Natural killer cell (primary cell): ENCODE measurements around the gene FAM53B. TPM values are rescaled to one million over a fixed set of nuclear protein-coding genes. Genes with fewer than 3 reads are reported as not detected.

Experiments used
- ATAC-seq, 3 donors: fragments of 150-1000 bp in 2 of 3; fragments of 200-7000 bp in 1 of 3; cut with Tn5 transposase; 1 replicate in 1 of 3; 2 replicates in 2 of 3; pipeline ENCODE4 v1.10.0; 2021; ENCODE audit warnings: mild to moderate bottlenecking in 2 of 3, moderate library complexity in 2 of 3
- DNase-seq, 2 donors: peaks; one replicate each; pipeline versions ENCODE4 v3.0.0 to v3.0.0-alpha.2; 2013 to 2021; ENCODE audit warnings: mixed read lengths in 1 of 2
- H3K27ac ChIP-seq: one replicate; pipeline ENCODE4 v1.5.1; 2013; ENCODE audit warnings: mild to moderate bottlenecking, low read length
- H3K27me3 ChIP-seq: one replicate; pipeline ENCODE4 v1.6.1; 2013; ENCODE audit warnings: low read length; ENCODE audit not compliant: control insufficient read depth, insufficient read depth
- H3K36me3 ChIP-seq: one replicate; pipeline ENCODE4 v1.6.1; 2013; ENCODE audit warnings: low read length; ENCODE audit not compliant: control insufficient read depth, insufficient read depth
- H3K4me1 ChIP-seq: one replicate; pipeline ENCODE4 v1.6.1; 2013; ENCODE audit warnings: low read length; ENCODE audit not compliant: control insufficient read depth, insufficient read depth
- H3K4me3 ChIP-seq: one replicate; pipeline ENCODE4 v1.5.1; 2013; ENCODE audit warnings: low read length
- H3K9me3 ChIP-seq: one replicate; pipeline ENCODE4 v1.6.1; 2013; ENCODE audit warnings: low read length; ENCODE audit not compliant: control insufficient read depth, insufficient read depth
- H3K27ac Mint-ChIP-seq, 2 donors: one replicate each; pipeline ENCODE4 v1.8.0; 2022; ENCODE audit warnings: mild to moderate bottlenecking in 2 of 2, mixed read lengths in 2 of 2, moderate library complexity in 1 of 2
- H3K27me3 Mint-ChIP-seq, 2 donors: one replicate each; pipeline ENCODE4 v1.8.0; 2022; ENCODE audit warnings: low read depth in 2 of 2, mixed read lengths in 2 of 2
- H3K36me3 Mint-ChIP-seq: one replicate; pipeline ENCODE4 v1.8.0; 2022; ENCODE audit warnings: mixed read lengths
- H3K4me1 Mint-ChIP-seq, 2 donors: one replicate each; pipeline ENCODE4 v1.8.0; 2022; ENCODE audit warnings: mixed read lengths in 2 of 2
- H3K4me3 Mint-ChIP-seq: one replicate; pipeline ENCODE4 v1.8.0; 2022; ENCODE audit warnings: mild to moderate bottlenecking, moderate library complexity, mixed read lengths
- H3K9me3 Mint-ChIP-seq, 2 donors: one replicate each; pipeline ENCODE4 v1.8.0; 2022; ENCODE audit warnings: mixed read lengths in 2 of 2
- CTCF ChIP-seq: fragments of 200-600 bp; IDR thresholded peaks from one replicate; pipeline ENCODE4 v1.8.0; 2022; ENCODE audit warnings: antibody characterized with exemption
- WGBS: methylation state at CpG from one replicate; pipeline ENCODE4 v1.1.7; 2013; ENCODE audit warnings: missing lambda C conversion rate; ENCODE audit not compliant: insufficient coverage; 5-methylcytosine and 5-hydroxymethylcytosine counted together
- intact Hi-C: fragments of 100-400 bp; cut with micrococcal nuclease; formaldehyde crosslinking; loops from one replicate; pipeline ENCODE4 v1.14.2; 2022
- total RNA-seq, 4 donors: library from RNA; stranded (reverse); fragments of 120-200 nt in 1 of 4; gene quantifications; one replicate each; pipeline versions ENCODE4 v1.2.3 to v1.2.4, GENCODE V29; 2013 to 2022

FAM53B gene
- total RNA-seq, 3 donors from 2014 or later (not counting 1 experiment from before 2014, with no cell fraction given): 77.4 to 172 (median 121) TPM

GRCh38 chr10:124705817-124706461 is 38.2 kb downstream of the FAM53B start:
- Histone ChIP-seq H3K9me3 (no peaks in the 10 kb centered on the region), H3K27me3 (no peaks in the 10 kb centered on the region), H3K4me1 (peaks cover 98% of the 10 kb centered on the region), H3K36me3 (peaks cover 38% of the 10 kb centered on the region), H3K27ac (peak overlapping the region; percentile 53), H3K4me3 (no peak overlapping the region)
- Mint-ChIP-seq H3K27ac (peak overlapping the region; percentile 89 to 95), H3K4me1 (peaks cover 91 to 94% of the 10 kb centered on the region in 2 donors), H3K9me3 (no peaks in the 10 kb centered on the region), H3K27me3 (no peaks in the 10 kb centered on the region), H3K36me3 (no peaks in the 10 kb centered on the region), H3K4me3 (peak overlapping the region; percentile 49)
- ATAC-seq: no peak
- TF ChIP-seq CTCF: no peak
- intact Hi-C loops: no loop called here
- no peak for DNase-seq
- 91% methylated on average over 12 of the region's 12 CpGs for WGBS

- Histone ChIP-seq H3K9me3 (no peaks in the 10 kb centered on the region), H3K4me3 (no peak overlapping the region), H3K27me3 (no peaks in the 10 kb centered on the region), H3K27ac (peak overlapping the region; percentile 53), H3K4me1 (peaks cover 98% of the 10 kb centered on the region), H3K36me3 (peaks cover 43% of the 10 kb centered on the region)
- no peaks in the 10 kb centered on the region for H3K9me3 Mint-ChIP-seq
- TF ChIP-seq CTCF: no peak
- intact Hi-C loops: no loop called here
- H3K27me3 Mint-ChIP-seq: no peaks in the 10 kb centered on the region
- H3K4me1 Mint-ChIP-seq: peaks cover 91 to 94% of the 10 kb centered on the region in 2 donors
- 79% methylated on average over 9 of the region's 9 CpGs for WGBS
- peak overlapping the region; percentile 28 for H3K4me3 Mint-ChIP-seq
- H3K27ac Mint-ChIP-seq: peak overlapping the region; percentile 89 to 95
- DNase-seq (no peak), ATAC-seq (peak in 2 of 3 donors; percentile 20 to 30)
- H3K36me3 Mint-ChIP-seq: no peaks in the 10 kb centered on the region
These were observed 38.8 kb downstream of the FAM53B start for GRCh38 chr10:124705381-124705740.

- peak in 2 of 3 donors; percentile 24 to 44 for ATAC-seq
- Mint-ChIP-seq H3K36me3 (no peaks in the 10 kb centered on the region), H3K27me3 (no peaks in the 10 kb centered on the region), H3K9me3 (no peaks in the 10 kb centered on the region), H3K4me1 (peaks cover 91 to 94% of the 10 kb centered on the region in 2 donors), H3K27ac (peak overlapping the region; percentile 89 to 95), H3K4me3 (peak overlapping the region; percentile 49)
- no peak for TF ChIP-seq CTCF
- H3K4me3 ChIP-seq: no peak overlapping the region
- peak overlapping the region; percentile 53 for H3K27ac ChIP-seq
- intact Hi-C loops: no loop called here
- H3K36me3 ChIP-seq: peaks cover 49% of the 10 kb centered on the region
- 83% methylated on average over 11 of the region's 11 CpGs for WGBS
- no peaks in the 10 kb centered on the region for H3K27me3 ChIP-seq
- no peaks in the 10 kb centered on the region for H3K9me3 ChIP-seq
- H3K4me1 ChIP-seq: peaks cover 98% of the 10 kb centered on the region
- peak in 1 of 2 donors; percentile 42 for DNase-seq
These were observed 39.5 kb downstream of the FAM53B start for GRCh38 chr10:124704428-124705380.
